Transverse colon (tissue), 4 donors: Measurements from ENCODE around the gene SALL1. TPM values are rescaled to one million over a fixed set of nuclear protein-coding genes. Genes with fewer than 3 reads are reported as not detected.

ENCODE experiments used
- DNase-seq: peaks from one replicate; pipeline ENCODE4 v3.0.0-alpha.2; 2019
- H3K27ac ChIP-seq, 4 donors: fragments of 200-600 bp; sonication (generic); 2 replicates each; pipeline ENCODE4 v1.5.1; 2016 to 2018; ENCODE audit warnings: inconsistent platforms in 4 of 4
- H3K27me3 ChIP-seq: fragments of 200-600 bp; sonication (generic); 2 replicates; pipeline ENCODE4 v1.5.1; 2017; ENCODE audit warnings: inconsistent platforms
- H3K36me3 ChIP-seq, 4 donors: fragments of 200-600 bp; sonication (generic); 2 replicates each; pipeline ENCODE4 v1.5.1; 2017 to 2019; ENCODE audit warnings: inconsistent platforms in 4 of 4
- H3K4me1 ChIP-seq, 4 donors: fragments of 200-600 bp; sonication (generic); 2 replicates each; pipeline ENCODE4 v1.5.1; 2017 to 2020; ENCODE audit warnings: inconsistent platforms in 4 of 4
- H3K4me3 ChIP-seq, 4 donors: fragments of 200-600 bp; sonication (generic); 1 replicate in 1 of 4; 2 replicates in 3 of 4; pipeline versions ENCODE4 v1.5.1 to v1.6.1; 2017 to 2019; ENCODE audit warnings: inconsistent platforms in 4 of 4
- H3K9me3 ChIP-seq, 2 donors: fragments of 200-600 bp; sonication (generic); 2 replicates each; pipeline ENCODE4 v1.5.1; 2017 to 2019; ENCODE audit warnings: inconsistent platforms in 2 of 2
- CTCF ChIP-seq, 5 experiments: fragments of 200-600 bp in 3 of 5; fragments of 450-650 bp in 2 of 5; sonication (generic) in 3 of 5; IDR thresholded peaks; 1 replicate in 2 of 5; 2 replicates in 3 of 5; pipeline ENCODE4 v1.5.1; 2016 to 2017; ENCODE audit warnings: antibody characterized with exemption in 5 of 5, inconsistent platforms in 3 of 5, mild to moderate bottlenecking in 2 of 5, moderate library complexity in 1 of 5
- EP300 ChIP-seq: sonication (generic); formaldehyde crosslinking; IDR thresholded peaks from one replicate; pipeline ENCODE4 v1.6.1; 2017; ENCODE audit warnings: antibody characterized with exemption, low read depth
- POLR2A ChIP-seq: fragments of 450-650 bp; IDR thresholded peaks from one replicate; pipeline ENCODE4 v1.6.1; 2016; ENCODE audit warnings: antibody characterized with exemption, mild to moderate bottlenecking, moderate library complexity
- POLR2AphosphoS5 ChIP-seq, 3 donors: sonication (generic); formaldehyde crosslinking; IDR thresholded peaks; one replicate each; pipeline ENCODE4 v1.6.1; 2016; ENCODE audit warnings: antibody characterized with exemption in 3 of 3
- WGBS, 2 donors: methylation state at CpG; one replicate each; pipeline ENCODE4 v1.1.5; 2018; ENCODE audit warnings: low coverage in 1 of 2; 5-methylcytosine and 5-hydroxymethylcytosine counted together
- in situ Hi-C, 4 donors: fragments of 200-750 bp; cut with MboI; loops; one replicate each; pipeline versions ENCODE4 v1.15.0 to v1.15.1; 2017; ENCODE audit warnings: low sequenced_read_pairs in 3 of 4, low pct_ligation_motif_present in 1 of 4, low pct_unique_long_range_greater_than_20kb in 1 of 4
- intact Hi-C: fragments of 100-400 bp; cut with DNase I; formaldehyde crosslinking; loops from one replicate; pipeline ENCODE4 v1.15.1; 2023; ENCODE audit warnings: low total_unique reads
- total RNA-seq, 4 donors: library from RNA; depleted of rRNA; stranded (reverse); fragments of >200 nt; gene quantifications; one replicate each; pipeline ENCODE4 v1.1.0, GENCODE V29; 2016

SALL1 gene
- total RNA-seq, 4 donors from 2014 or later, result 0.41 to 2.6 (median 1.6) TPM; not detected in 1

DNA sequence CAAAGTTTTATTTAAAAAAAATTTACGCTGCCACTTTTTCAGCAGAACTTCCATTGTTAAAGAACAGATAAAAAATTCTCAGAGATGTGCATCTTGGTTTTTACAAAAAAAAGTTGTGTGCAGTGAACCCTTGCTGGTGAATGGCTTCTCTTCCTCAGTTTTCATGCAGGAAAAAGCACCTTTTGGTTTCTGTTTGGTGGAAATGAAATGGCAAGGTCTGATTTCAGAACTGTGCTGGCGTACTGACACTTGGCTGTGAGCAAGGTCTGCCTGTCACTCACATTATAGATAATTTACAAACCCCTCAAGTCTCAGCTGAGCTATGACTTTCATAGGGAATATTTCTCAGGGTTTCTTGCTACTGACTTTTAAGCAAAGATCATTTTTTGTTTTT is 5.7 kb upstream of the SALL1 start:
- intact Hi-C loops (no loop called here), in situ Hi-C loops (no loop called here)
- peak overlapping the region in 1 of 4 donors; percentile 77 for H3K27ac ChIP-seq
- whole genome bisulfite sequencing, 2 donors, result 55 to 82% methylated on average over 1 to 2 of the region's 2 CpGs
- TF ChIP-seq POLR2A (no peak), EP300 (no peak), CTCF (IDR thresholded peaks at IDR 0.05) (no peak), POLR2AphosphoS5 (IDR thresholded peaks at IDR 0.05) (no peak)
- DNase-seq, result no peak
- no peaks in the 10 kb centered on the region for H3K36me3 ChIP-seq
- no peak overlapping the region for H3K4me3 ChIP-seq
- H3K27me3 ChIP-seq, result peaks cover 69% of the 10 kb centered on the region
- peaks cover 0 to 25% (median 8%) of the 10 kb centered on the region in 4 donors for H3K4me1 ChIP-seq
- no peaks in the 10 kb centered on the region for H3K9me3 ChIP-seq

GRCh38 chr16:51155820-51156806 is 5.0 kb upstream of the SALL1 start:
- peak overlapping the region in 2 of 4 donors; percentile 12 to 36 for H3K4me3 ChIP-seq
- 23 to 28% methylated on average over 11 to 48 of the region's 59 CpGs for WGBS, 2 donors
- intact Hi-C loops, result no loop called here
- no peak for TF ChIP-seq POLR2AphosphoS5 (IDR thresholded peaks at IDR 0.05)
- no peak for TF ChIP-seq EP300
- TF ChIP-seq POLR2A, result no peak
- TF ChIP-seq CTCF (IDR thresholded peaks at IDR 0.05), result no peak
- H3K27me3 ChIP-seq, result peaks cover 76% of the 10 kb centered on the region
- H3K4me1 ChIP-seq, result peaks cover 0 to 30% (median 9%) of the 10 kb centered on the region in 4 donors
- in situ Hi-C loops, result no loop called here
- no peaks in the 10 kb centered on the region for H3K9me3 ChIP-seq
- H3K27ac ChIP-seq, result peak overlapping the region; percentile 20 to 77 (median 66)
- DNase-seq, result no peak
- no peaks in the 10 kb centered on the region for H3K36me3 ChIP-seq

- DNase-seq, result no peak
- Histone ChIP-seq H3K36me3 (no peaks in the 10 kb centered on the region), H3K4me1 (peaks cover 0 to 30% (median 15%) of the 10 kb centered on the region in 4 donors), H3K27ac (peak overlapping the region; percentile 65 to 77 (median 70)), H3K4me3 (peak overlapping the region in 1 of 4 donors; percentile 36), H3K27me3 (peaks cover 85% of the 10 kb centered on the region), H3K9me3 (no peaks in the 10 kb centered on the region)
- WGBS, 2 donors, result 13% methylated on average over 20 of the region's 20 CpGs; no CpG with 5 or more reads in 1 of the 2 donors
- in situ Hi-C loops, result no loop called here
- intact Hi-C loops, result no loop called here
- no peak for TF ChIP-seq POLR2AphosphoS5 (IDR thresholded peaks at IDR 0.05)
- TF ChIP-seq POLR2A, result no peak
- no peak for TF ChIP-seq EP300
- no peak for TF ChIP-seq CTCF (IDR thresholded peaks at IDR 0.05)
Measured at GRCh38 chr16:51155199-51155607, 4.1 kb upstream of the SALL1 start.
